Upper lobe of left lung (tissue), 6 donors: ENCODE data around the gene HSPB2. TPM values are rescaled to one million over a fixed set of nuclear protein-coding genes. Genes with fewer than 3 reads are reported as not detected.

Experiments used
- ATAC-seq, 2 donors: fragments of 200-7000 bp; cut with Tn5 transposase; one replicate each; pipeline ENCODE4 v1.9.1; 2022; ENCODE audit warnings: mild to moderate bottlenecking in 2 of 2, moderate library complexity in 2 of 2; ENCODE audit not compliant: low FRiP score in 2 of 2
- DNase-seq, 2 donors: peaks; one replicate each; pipeline ENCODE4 v3.0.0-alpha.2; 2019 to 2020
- H3K27ac ChIP-seq, 4 donors: fragments of 200-600 bp; sonication (generic); one replicate each; pipeline ENCODE4 v1.5.1; 2016 to 2019
- H3K27me3 ChIP-seq, 4 donors: fragments of 200-600 bp; sonication (generic); one replicate each; pipeline ENCODE4 v1.5.1; 2017 to 2019
- H3K36me3 ChIP-seq, 4 donors: fragments of 200-600 bp; sonication (generic); one replicate each; pipeline ENCODE4 v1.5.1; 2016 to 2019
- H3K4me1 ChIP-seq, 4 donors: fragments of 200-600 bp; sonication (generic); one replicate each; pipeline ENCODE4 v1.5.1; 2018 to 2019
- H3K4me3 ChIP-seq, 4 donors: fragments of 200-600 bp; sonication (generic); one replicate each; pipeline ENCODE4 v1.5.1; 2017 to 2019; ENCODE audit warnings: mild to moderate bottlenecking in 2 of 4, moderate library complexity in 1 of 4
- H3K9me3 ChIP-seq, 4 donors: fragments of 200-600 bp; sonication (generic); one replicate each; pipeline ENCODE4 v1.5.1; 2018 to 2019
- CTCF ChIP-seq, 6 experiments: fragments of 450-650 bp in 4 of 6; fragments of 200-600 bp in 2 of 6; sonication (generic) in 2 of 6; IDR thresholded peaks; one replicate each; pipeline ENCODE4 v1.5.1; 2016 to 2019; ENCODE audit warnings: antibody characterized with exemption in 6 of 6
- EP300 ChIP-seq, 4 donors: sonication (generic); formaldehyde crosslinking; IDR thresholded peaks; one replicate each; pipeline ENCODE4 v1.5.1; 2017; ENCODE audit warnings: antibody characterized with exemption in 4 of 4, control low read depth in 2 of 4
- POLR2A ChIP-seq, 4 donors: fragments of 450-650 bp; IDR thresholded peaks; one replicate each; pipeline ENCODE4 v1.5.1; 2016 to 2017; ENCODE audit warnings: antibody characterized with exemption in 4 of 4, mild to moderate bottlenecking in 2 of 4
- POLR2AphosphoS5 ChIP-seq, 2 donors: sonication (generic); formaldehyde crosslinking; IDR thresholded peaks; one replicate each; pipeline ENCODE4 v1.5.1; 2017; ENCODE audit warnings: antibody characterized with exemption in 2 of 2
- WGBS, 2 donors: methylation state at CpG; one replicate each; pipeline ENCODE4 v1.1.5; 2017 to 2018; 5-methylcytosine and 5-hydroxymethylcytosine counted together
- small RNA-seq, 4 donors: library from RNA; depleted of rRNA; stranded (forward); fragments of <200 nt; gene quantifications; one replicate each; pipeline ENCODE3, GENCODE V24; 2016
- total RNA-seq, 6 donors: library from RNA; depleted of rRNA in 4 of 6; stranded (reverse); fragments of >200 nt in 4 of 6; gene quantifications; one replicate each; pipeline versions ENCODE4 v1.1.0 to v1.2.1, GENCODE V29; 2016 to 2021
- donor health status: DM: no; HTN: no; CAD: no; lungs with moderate emphysema.
- donor health status: DM: no; HTN: yes; CAD: no; lungs with severe emphysema.

The HSPB2 gene
- total RNA-seq, 6 donors from 2014 or later = 0.61 to 6.5 (median 1.9) TPM; not detected in 2

- ATAC-seq = peak in 1 of 2 donors; percentile 17
- H3K36me3 ChIP-seq = no peaks in the 10 kb centered on the region
- DNase-seq = no peak
Measured at GRCh38 chr11:111960916-111961315, 48.4 kb downstream of the HSPB2 start.

GRCh38 chr11:111961389-111962300 is 49.1 kb downstream of the HSPB2 start:
- 57 to 76% methylated on average over 6 of the region's 6 CpGs for WGBS, 2 donors
- Histone ChIP-seq H3K36me3 (no peaks in the 10 kb centered on the region), H3K27me3 (no peaks in the 10 kb centered on the region), H3K9me3 (no peaks in the 10 kb centered on the region), H3K4me3 (no peak overlapping the region), H3K4me1 (no peaks in the 10 kb centered on the region), H3K27ac (peak overlapping the region in 1 of 4 donors; percentile 34)
- DNase-seq (no peak), ATAC-seq (no peak)
- TF ChIP-seq POLR2A (IDR thresholded peaks at IDR 0.05) = no peak
- TF ChIP-seq EP300 (IDR thresholded peaks at IDR 0.05) = no peak
- no peak for TF ChIP-seq POLR2AphosphoS5 (IDR thresholded peaks at IDR 0.05)
- TF ChIP-seq CTCF (IDR thresholded peaks at IDR 0.05) = no peak

More at GRCh38 chr11:111960916-111961315, 48.4 kb downstream of the HSPB2 start:
- Histone ChIP-seq H3K9me3 (no peaks in the 10 kb centered on the region), H3K27ac (no peak overlapping the region), H3K4me3 (no peak overlapping the region), H3K27me3 (no peaks in the 10 kb centered on the region), H3K4me1 (no peaks in the 10 kb centered on the region)
- 82 to 84% methylated on average over 5 of the region's 5 CpGs for WGBS, 2 donors
- TF ChIP-seq POLR2AphosphoS5 (IDR thresholded peaks at IDR 0.05) (no peak), POLR2A (IDR thresholded peaks at IDR 0.05) (no peak), EP300 (IDR thresholded peaks at IDR 0.05) (no peak), CTCF (IDR thresholded peaks at IDR 0.05) (no peak)

Small RNAs within 50 kb of the gene (small RNA-seq; reads per million reads assigned to genes)
- gene C11orf52 = 0 reads per million in 4 donors
- gene GNG5P3 = 0 reads per million in 4 donors
- 0 reads per million in 4 donors for gene RNA5SP351
- 0 to 1.1 (median 0) reads per million in 4 donors for gene RPL37AP8

Other genes with a start within 250 kb of the HSPB2 start
- gene PPP2R1B, start 146.3 kb upstream of the HSPB2 start, total RNA-seq = 10 to 100 TPM; 11.3 to 31.8 (median 22.0) TPM
- 10 to 100 TPM; 15.7 to 34.8 (median 20.9) TPM for gene ALG9, start 41.2 kb upstream of the HSPB2 start, total RNA-seq
- gene FDXACB1, start 33.6 kb upstream of the HSPB2 start, total RNA-seq = 1 to 10 TPM in 5 of 6 donors, under 1 TPM in 1; 0.44 to 5.2 (median 2.6) TPM
- 10 to 100 TPM in 5 of 6 donors, 1 to 10 TPM in 1; 2.1 to 29.4 (median 19.5) TPM for gene CFAP68, start 33.2 kb upstream of the HSPB2 start, total RNA-seq
- gene CRYAB, start 964 bp upstream of the HSPB2 start, total RNA-seq = 10 to 100 TPM; 21.0 to 79.7 (median 30.2) TPM
- gene C11orf52, start 6.2 kb downstream of the HSPB2 start, total RNA-seq = 10 to 100 TPM in 4 of 6 donors, 1 to 10 TPM in 2; 7.1 to 26.7 (median 11.3) TPM
- gene DIXDC1, start 24.6 kb downstream of the HSPB2 start, total RNA-seq = 10 to 100 TPM; 10.9 to 55.5 (median 15.7) TPM
- gene DLAT, start 112.7 kb downstream of the HSPB2 start, total RNA-seq = 10 to 100 TPM; 12.6 to 37.7 (median 27.2) TPM
- gene PIH1D2, start 161.3 kb downstream of the HSPB2 start, total RNA-seq = 10 to 100 TPM in 1 of 6 donors, 1 to 10 TPM in 5; 1.2 to 24.1 (median 4.0) TPM
- gene NKAPD1, start 161.6 kb downstream of the HSPB2 start, total RNA-seq = 10 to 100 TPM in 5 of 6 donors, 1 to 10 TPM in 1; 8.3 to 24.5 (median 14.9) TPM
- 10 to 100 TPM; 10.8 to 50.7 (median 31.3) TPM for gene TIMM8B, start 174.0 kb downstream of the HSPB2 start, total RNA-seq
- gene SDHD, start 174.1 kb downstream of the HSPB2 start, total RNA-seq = 100 to 1,000 TPM in 1 of 6 donors, 10 to 100 TPM in 5; 27.5 to 107 (median 78.8) TPM